Keratinocyte (primary cell): ENCODE measurements around the gene SOST. TPM values are rescaled to one million over a fixed set of nuclear protein-coding genes. Genes with fewer than 3 reads are reported as not detected.

Experiments
- DNase-seq: peaks from one replicate; pipeline ENCODE4 v3.0.0-alpha.2; 2011; ENCODE audit warnings: low read depth, missing footprints, low spot score
- FAIRE-seq: peaks from 2 replicates; lab custom pipeline; 2011; peaks lifted over from hg19 to GRCh38; lab: Jason Lieb, UNC
- H2AFZ ChIP-seq: 2 replicates; pipeline ENCODE4 v1.6.0; 2012; ENCODE audit warnings: low read length, control low read depth, inconsistent platforms; ENCODE audit not compliant: control insufficient read depth
- H3K27ac ChIP-seq: 2 replicates; pipeline ENCODE4 v1.5.1; 2011; ENCODE audit warnings: low read length; ENCODE audit not compliant: control insufficient read depth, insufficient read depth
- H3K27me3 ChIP-seq: 3 replicates; pipeline ENCODE4 v1.6.0; 2011; ENCODE audit warnings: low read length; ENCODE audit not compliant: control insufficient read depth, insufficient read depth; ENCODE audit errors: extremely low read depth
- H3K36me3 ChIP-seq, 2 experiments: 2 replicates in 1 of 2; 3 replicates in 1 of 2; pipeline ENCODE4 v1.5.1; 2011; ENCODE audit warnings: low read length in 2 of 2, mild to moderate bottlenecking in 1 of 2; ENCODE audit not compliant: control insufficient read depth in 2 of 2, insufficient read depth in 2 of 2; ENCODE audit errors: extremely low read depth in 1 of 2
- H3K4me1 ChIP-seq: 3 replicates; pipeline ENCODE4 v1.5.1; 2011; ENCODE audit warnings: low read length; ENCODE audit not compliant: control insufficient read depth, insufficient read depth; ENCODE audit errors: extremely low read depth
- H3K4me2 ChIP-seq: 3 replicates; pipeline ENCODE4 v1.6.0; 2011; ENCODE audit warnings: low read depth, low read length; ENCODE audit not compliant: control insufficient read depth, insufficient read depth; ENCODE audit errors: extremely low read depth
- H3K4me3 ChIP-seq, 3 experiments: fragments of 200-600 bp in 1 of 3; sonication (generic) in 1 of 3; 2 replicates in 2 of 3; 3 replicates in 1 of 3; pipeline ENCODE4 v1.5.1; 2011 to 2016; ENCODE audit warnings: low read length in 3 of 3, mild to moderate bottlenecking in 3 of 3, control low read depth in 2 of 3, inconsistent platforms in 1 of 3, low read depth in 1 of 3, mixed read lengths in 1 of 3, mixed run types in 1 of 3, moderate library complexity in 1 of 3; ENCODE audit not compliant: control insufficient read depth in 2 of 3, insufficient read depth in 2 of 3; ENCODE audit errors: extremely low read depth in 1 of 3
- H3K79me2 ChIP-seq: 2 replicates; pipeline ENCODE4 v1.6.0; 2012; ENCODE audit warnings: low read length; ENCODE audit not compliant: control insufficient read depth, insufficient read depth
- H3K9ac ChIP-seq: 3 replicates; pipeline ENCODE4 v1.6.0; 2011; ENCODE audit warnings: low read length; ENCODE audit not compliant: control insufficient read depth, insufficient read depth; ENCODE audit errors: extremely low read depth
- H3K9me1 ChIP-seq: 3 replicates; pipeline ENCODE4 v1.6.0; 2011; ENCODE audit warnings: low read length; ENCODE audit not compliant: control insufficient read depth, insufficient read depth; ENCODE audit errors: extremely low read depth
- H3K9me3 ChIP-seq: 2 replicates; pipeline ENCODE4 v1.5.1; 2012; ENCODE audit warnings: low read depth, low read length; ENCODE audit not compliant: control insufficient read depth
- H4K20me1 ChIP-seq: 3 replicates; pipeline ENCODE4 v1.6.0; 2011; ENCODE audit warnings: low read length; ENCODE audit not compliant: control insufficient read depth, insufficient read depth; ENCODE audit errors: extremely low read depth
- EZH2 ChIP-seq: IDR thresholded peaks from one replicate; pipeline ENCODE4 v1.6.1; 2012; ENCODE audit warnings: inconsistent platforms, mild to moderate bottlenecking, low read length, moderate library complexity
- dilution Hi-C: fragments of 300-500 bp; cut with MboI; formaldehyde crosslinking; loops from one replicate; pipeline ENCODE4 v1.7.0; 2020; ENCODE audit warnings: low sequenced_read_pairs; ENCODE audit not compliant: extremely low pct_ligation_motif_present
- polyA plus RNA-seq, 5 experiments: library from polyadenylated mRNA; depleted of rRNA in 3 of 5; stranded (reverse) in 3 of 5; stranded (forward) in 1 of 5; unstranded in 1 of 5; fragments of >200 nt; gene quantifications; 1 replicate in 1 of 5; 2 replicates in 3 of 5; 3 replicates in 1 of 5; pipeline versions ENCODE4 v1.2.1 to v1.2.3, GENCODE V29; 2011 to 2012; ENCODE audit warnings: missing spikeins in 2 of 5, low read depth in 1 of 5, low replicate concordance in 1 of 5
- TF ChIP-seq, protein P1 (sequence below), 3 experiments: IDR thresholded peaks in 1 of 3; conservative IDR thresholded peaks in 1 of 3; optimal IDR thresholded peaks in 1 of 3; 2 replicates in 2 of 3; 3 replicates in 1 of 3; pipeline versions ENCODE3 to v1.5.1; 2011; ENCODE audit warnings: low read length in 3 of 3, mild to moderate bottlenecking in 3 of 3, moderate library complexity in 2 of 3, control low read depth in 1 of 3, inconsistent platforms in 1 of 3; ENCODE audit not compliant: insufficient read depth in 2 of 3; ENCODE audit errors: extremely low read depth in 1 of 3

Gene SOST
- polyA plus RNA-seq, 1 donor (not counting 4 experiments of a cell fraction or from before 2014, with no cell fraction given): 0.04 TPM

DNA sequence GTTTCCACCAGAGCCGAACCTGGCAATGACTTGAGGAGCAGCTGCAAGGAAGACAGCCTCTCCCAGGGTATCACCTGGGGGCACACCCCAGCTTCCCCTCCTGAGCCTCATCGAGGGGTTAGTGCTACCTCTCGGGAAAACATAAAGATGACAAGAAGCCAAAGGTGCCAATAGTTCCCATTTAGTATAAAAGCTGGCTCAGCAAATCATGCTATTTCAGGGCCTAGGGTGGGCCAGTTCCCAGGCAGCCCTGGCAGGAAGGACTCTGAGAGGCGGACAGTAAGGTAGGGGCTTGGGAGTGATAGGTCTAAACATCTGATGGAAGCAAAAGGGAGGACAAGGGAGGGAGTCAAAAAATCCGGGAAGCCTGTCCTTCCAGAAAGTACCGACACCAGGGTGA, 46.2 kb downstream of the SOST start:
- no peak overlapping the region for H3K4me2 ChIP-seq
- no peak overlapping the region for H3K9ac ChIP-seq
- H3K79me2 ChIP-seq: no peaks in the 10 kb centered on the region
- H3K36me3 ChIP-seq: no peaks in the 10 kb centered on the region
- peaks cover 23% of the 10 kb centered on the region for H3K4me1 ChIP-seq
- no peaks in the 10 kb centered on the region for H4K20me1 ChIP-seq
- no peaks in the 10 kb centered on the region for H3K27me3 ChIP-seq
- no peaks in the 10 kb centered on the region for H3K9me3 ChIP-seq
- no peak overlapping the region for H2AFZ ChIP-seq
- no peak overlapping the region for H3K27ac ChIP-seq
- H3K9me1 ChIP-seq: no peaks in the 10 kb centered on the region
- dilution Hi-C loops: no loop called here
- no peak overlapping the region for H3K4me3 ChIP-seq
- FAIRE-seq: no peak
- TF ChIP-seq, protein P1, sequence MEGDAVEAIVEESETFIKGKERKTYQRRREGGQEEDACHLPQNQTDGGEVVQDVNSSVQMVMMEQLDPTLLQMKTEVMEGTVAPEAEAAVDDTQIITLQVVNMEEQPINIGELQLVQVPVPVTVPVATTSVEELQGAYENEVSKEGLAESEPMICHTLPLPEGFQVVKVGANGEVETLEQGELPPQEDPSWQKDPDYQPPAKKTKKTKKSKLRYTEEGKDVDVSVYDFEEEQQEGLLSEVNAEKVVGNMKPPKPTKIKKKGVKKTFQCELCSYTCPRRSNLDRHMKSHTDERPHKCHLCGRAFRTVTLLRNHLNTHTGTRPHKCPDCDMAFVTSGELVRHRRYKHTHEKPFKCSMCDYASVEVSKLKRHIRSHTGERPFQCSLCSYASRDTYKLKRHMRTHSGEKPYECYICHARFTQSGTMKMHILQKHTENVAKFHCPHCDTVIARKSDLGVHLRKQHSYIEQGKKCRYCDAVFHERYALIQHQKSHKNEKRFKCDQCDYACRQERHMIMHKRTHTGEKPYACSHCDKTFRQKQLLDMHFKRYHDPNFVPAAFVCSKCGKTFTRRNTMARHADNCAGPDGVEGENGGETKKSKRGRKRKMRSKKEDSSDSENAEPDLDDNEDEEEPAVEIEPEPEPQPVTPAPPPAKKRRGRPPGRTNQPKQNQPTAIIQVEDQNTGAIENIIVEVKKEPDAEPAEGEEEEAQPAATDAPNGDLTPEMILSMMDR (optimal IDR thresholded peaks at IDR 0.05 in 1 of 3, IDR thresholded peaks at IDR 0.05 in 1 of 3, conservative IDR thresholded peaks at IDR 0.05 in 1 of 3; ENCODE audit: extremely low read depth in 1 of 3, insufficient read depth in 2 of 3, low read length in 3 of 3): no peak
- no peak for TF ChIP-seq EZH2
- DNase-seq: no peak

DNA sequence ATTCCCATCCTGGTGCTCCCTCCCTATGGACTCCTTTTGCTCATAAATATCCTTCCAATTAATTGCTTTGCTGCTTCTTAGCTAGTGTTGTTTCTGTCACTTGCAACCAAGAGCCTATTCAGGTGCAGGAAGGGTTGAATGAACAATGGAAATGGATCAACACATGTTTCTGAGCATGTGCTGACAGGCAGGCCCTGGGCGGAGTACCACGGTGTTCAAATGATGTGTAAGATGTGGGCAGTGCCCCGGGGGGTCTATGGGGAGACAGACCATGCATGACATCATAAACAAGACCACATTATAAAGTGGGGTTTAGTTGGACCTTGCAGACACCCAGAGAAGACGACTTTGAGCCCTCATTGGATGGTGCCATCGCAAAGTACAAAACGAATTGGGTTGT, 48.5 kb downstream of the SOST start:
- no peak overlapping the region for H3K4me2 ChIP-seq
- no peak overlapping the region for H3K27ac ChIP-seq
- TF ChIP-seq, protein P1 (optimal IDR thresholded peaks at IDR 0.05 in 1 of 3, IDR thresholded peaks at IDR 0.05 in 1 of 3, conservative IDR thresholded peaks at IDR 0.05 in 1 of 3; ENCODE audit: extremely low read depth in 1 of 3, insufficient read depth in 2 of 3, low read length in 3 of 3): no peak
- TF ChIP-seq EZH2: no peak
- H3K27me3 ChIP-seq: no peaks in the 10 kb centered on the region
- H3K9ac ChIP-seq: no peak overlapping the region
- H3K9me3 ChIP-seq: no peaks in the 10 kb centered on the region
- no peaks in the 10 kb centered on the region for H3K9me1 ChIP-seq
- no peaks in the 10 kb centered on the region for H3K36me3 ChIP-seq
- H3K4me1 ChIP-seq: peaks cover 29% of the 10 kb centered on the region
- FAIRE-seq: peak; percentile 56
- H4K20me1 ChIP-seq: no peaks in the 10 kb centered on the region
- DNase-seq: peak; percentile 89
- no peak overlapping the region for H3K4me3 ChIP-seq
- dilution Hi-C loops: no loop called here
- H2AFZ ChIP-seq: no peak overlapping the region
- no peaks in the 10 kb centered on the region for H3K79me2 ChIP-seq
